HG03280 (cell line): ENCODE data around the gene DLX3.
A peak's percentile ranks its signal among the peaks of the same experiment; 100 is the strongest.

Experiments
- ATAC-seq: cut with Tn5 transposase; IDR thresholded peaks from one replicate; pipeline ENCODE4 v1.9.1; 2021; ENCODE audit warnings: mild to moderate bottlenecking, moderate library complexity; ENCODE audit not compliant: unreplicated experiment

The DLX3 gene

DNA sequence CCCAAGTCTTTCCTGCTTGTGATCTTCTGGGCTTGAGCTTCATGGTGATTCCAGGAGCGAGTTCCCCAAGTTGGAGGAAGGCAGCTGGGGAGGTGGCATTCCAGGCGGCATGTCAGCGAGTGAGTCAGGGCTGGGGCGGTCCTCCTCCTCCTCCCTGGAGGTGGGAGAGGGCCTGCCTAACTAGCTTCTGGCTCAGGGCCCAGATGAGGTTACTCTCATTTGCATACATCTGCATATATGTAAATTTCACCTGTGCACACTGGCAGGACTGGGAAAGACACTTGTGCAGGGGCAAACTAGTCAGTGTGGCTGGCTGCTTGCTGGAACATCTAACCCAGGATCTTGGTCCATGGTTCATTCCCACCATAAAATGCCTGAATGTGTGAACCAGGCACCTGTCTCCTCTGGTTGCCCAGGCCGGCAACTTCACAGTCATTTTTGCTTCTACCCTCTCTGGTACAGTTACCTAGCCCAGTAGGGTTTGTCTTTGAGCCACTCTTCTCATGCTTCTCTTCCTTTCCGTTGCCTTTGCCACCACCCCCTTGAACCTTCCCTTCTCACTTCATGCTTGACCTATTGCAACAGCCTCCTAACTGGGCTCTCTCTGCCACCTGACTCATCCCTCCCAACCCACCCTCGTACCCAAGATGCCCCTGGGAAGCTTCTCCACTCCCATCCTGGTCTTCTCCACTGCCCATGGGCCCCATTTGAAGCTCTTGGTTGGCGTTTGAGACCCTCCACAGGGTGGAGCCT, 35.7 kb downstream of the DLX3 start:
- no peak for ATAC-seq

DNA sequence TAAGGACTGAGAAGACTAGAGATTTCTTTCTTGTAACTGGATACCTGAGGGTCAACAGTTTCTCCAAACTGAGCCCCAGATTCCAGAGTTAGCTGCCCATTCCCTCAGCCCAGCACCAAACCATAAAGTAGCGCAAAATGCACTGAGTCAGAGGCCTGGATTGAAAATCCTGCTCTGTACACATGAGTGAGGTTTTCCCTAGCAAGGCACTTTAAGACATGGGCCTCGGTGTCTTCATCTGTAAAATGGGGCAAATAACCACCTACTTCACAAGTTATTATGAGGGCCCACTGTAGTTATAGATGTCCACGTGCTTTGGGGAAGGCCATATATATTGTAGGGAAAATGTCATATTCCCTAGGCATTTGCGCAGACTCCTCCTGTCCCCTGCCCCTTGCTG, 36.3 kb downstream of the DLX3 start:
- no peak for ATAC-seq

DNA sequence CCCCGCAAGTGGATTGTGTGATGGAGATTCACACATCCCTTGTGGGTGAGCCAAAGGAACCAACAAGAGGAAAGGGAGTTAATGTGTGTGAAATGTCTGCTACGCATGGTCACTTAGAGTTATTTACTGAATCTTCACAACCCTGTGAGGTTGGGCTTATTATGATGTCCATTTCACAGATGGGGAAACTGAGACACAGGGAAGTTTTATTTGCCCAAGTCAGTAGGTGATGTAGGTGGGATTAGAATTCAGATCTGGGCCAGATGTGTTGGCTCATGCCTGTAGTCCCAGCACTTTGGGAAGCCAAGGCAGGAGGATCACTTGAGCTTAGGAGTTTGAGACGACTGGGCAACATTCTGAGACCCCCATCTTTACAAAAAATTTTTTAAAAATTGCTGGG, 37.7 kb downstream of the DLX3 start:
- ATAC-seq = no peak

DNA sequence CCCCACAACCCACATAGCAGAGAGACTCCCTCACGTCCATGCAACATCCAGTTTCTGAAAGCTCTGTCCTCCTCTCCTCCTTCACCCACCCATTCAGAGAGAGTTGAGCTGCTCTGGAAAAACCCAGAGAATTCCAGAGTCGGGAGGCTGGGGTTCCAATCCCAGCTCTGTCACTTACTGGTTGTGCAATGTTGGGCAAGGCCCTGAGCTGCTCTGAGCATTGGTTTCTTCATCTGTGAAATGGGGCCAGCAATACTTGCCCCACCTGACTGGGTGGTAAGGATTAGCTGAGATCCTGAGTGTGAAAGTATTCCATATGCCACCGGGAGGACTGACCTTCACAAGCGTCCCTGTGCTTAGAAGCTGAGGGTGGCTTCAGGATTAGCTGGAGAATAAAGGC, 38.2 kb downstream of the DLX3 start:
- ATAC-seq = no peak

DNA sequence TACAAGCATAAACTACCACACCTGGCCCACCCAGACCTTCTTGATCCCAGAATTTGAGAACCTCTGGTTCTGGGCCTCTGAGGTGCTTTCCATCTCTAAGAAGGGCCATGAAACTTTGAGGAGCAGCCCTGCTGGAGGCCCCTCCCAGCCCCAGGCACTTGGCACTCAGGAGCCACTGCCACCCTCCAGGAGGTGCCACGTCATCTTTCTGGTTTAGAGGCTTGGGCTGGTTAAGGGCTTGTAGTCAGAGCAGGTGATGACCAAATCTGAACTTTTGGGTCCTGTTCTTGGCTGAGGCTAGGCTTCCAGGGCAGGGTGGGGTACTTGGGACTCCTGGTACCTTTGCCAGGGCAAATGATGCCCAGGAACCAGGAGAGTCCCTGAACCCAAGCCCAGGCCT, 39.9 kb downstream of the DLX3 start:
- ATAC-seq = no peak

DNA sequence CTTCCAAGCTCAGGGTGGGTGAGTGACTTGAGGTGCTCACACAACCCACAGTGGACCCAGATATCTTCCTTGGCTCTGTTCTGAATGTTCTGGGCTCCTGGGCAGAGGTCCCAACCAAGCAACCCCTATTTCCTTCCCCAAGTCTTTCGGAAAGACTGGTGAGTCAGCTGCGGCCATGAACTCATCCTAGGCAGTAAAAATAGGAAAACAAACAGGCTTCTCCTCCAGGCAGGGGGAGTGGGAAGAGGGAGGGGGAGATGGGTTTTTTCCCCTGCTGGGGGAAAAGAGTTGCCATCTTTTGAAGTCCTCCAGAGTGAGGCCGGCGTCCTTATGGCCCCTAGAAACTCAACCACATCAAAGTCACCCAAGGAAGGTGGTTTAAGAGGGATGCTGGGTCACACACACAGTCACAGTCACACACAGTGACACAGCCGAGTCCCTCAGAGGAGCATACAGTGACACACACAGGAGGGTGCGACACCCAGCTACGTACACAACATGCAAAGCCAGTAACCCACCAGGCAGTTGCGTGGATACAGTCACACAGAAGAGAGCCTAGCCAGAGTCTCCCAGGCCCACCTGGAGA, 42.0 kb downstream of the DLX3 start:
- ATAC-seq = no peak

DNA sequence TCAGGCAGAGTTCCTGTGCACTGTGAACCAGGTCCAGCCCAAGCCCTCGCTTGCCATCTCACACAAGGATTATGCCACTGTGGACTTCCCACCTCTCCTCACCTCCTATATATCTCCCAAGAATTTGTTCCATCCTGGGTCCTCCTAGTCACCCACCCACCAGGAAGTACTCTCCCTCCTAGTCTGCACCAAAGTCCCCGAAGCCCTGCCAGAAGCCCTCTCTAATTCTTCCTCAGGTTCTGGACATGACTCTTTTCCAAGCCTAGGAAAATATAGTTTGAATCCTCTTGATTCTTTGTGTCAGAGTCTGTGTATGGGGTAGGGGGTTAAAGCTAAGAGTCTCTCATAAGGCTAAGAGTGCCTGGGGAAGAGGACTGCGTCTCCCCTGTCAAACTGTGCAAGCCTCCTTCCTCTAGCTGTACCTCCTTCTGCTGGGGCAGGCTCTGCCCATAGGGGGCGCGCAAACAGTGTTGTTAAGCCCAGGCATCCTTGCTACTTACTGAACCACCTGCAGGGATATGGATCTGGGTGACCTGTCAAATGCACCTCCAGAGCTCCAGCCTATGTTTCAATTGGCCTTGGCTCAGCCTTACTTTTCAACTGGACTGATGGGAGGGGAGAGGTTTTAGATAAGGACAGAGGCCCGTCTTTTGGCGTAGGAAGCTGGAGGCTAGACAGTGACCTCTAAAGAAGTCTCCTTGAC, 42.7 kb downstream of the DLX3 start:
- peak; percentile 54 for ATAC-seq

DNA sequence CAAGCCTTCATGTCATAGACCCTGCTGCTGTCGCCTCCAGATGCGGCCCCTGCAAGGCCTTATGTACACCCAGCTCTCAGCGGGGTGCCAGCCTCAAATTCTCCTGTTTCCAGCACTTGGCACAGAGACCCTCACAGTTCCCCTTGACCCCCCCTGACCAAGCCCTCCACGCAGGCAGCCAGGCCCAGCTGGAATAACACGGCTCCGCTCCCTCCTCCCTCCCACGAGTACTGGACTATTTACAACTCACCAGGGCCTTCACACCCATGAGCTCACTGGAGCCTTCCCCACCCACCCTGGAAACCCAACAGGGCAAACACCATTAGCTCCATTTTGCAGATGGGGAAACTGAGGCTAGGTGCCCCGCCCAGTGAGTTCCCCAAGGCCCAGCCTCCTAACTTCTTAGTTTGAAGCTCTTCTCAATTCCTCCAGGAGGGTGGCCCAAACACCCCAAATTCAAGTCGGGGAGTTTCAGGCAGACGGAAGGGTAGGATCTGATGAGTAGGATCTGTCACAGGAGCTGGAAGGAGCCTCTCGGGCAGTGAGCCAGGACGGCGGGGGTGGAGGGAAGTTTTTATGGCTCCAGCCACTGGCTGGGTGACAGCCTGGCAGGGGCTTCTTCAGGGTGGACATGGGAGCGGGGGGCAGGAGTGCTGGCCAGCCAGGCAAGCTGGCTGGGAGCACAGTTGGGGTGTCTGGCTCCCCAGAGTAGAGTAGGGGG, 43.5 kb downstream of the DLX3 start:
- ATAC-seq = no peak

DNA sequence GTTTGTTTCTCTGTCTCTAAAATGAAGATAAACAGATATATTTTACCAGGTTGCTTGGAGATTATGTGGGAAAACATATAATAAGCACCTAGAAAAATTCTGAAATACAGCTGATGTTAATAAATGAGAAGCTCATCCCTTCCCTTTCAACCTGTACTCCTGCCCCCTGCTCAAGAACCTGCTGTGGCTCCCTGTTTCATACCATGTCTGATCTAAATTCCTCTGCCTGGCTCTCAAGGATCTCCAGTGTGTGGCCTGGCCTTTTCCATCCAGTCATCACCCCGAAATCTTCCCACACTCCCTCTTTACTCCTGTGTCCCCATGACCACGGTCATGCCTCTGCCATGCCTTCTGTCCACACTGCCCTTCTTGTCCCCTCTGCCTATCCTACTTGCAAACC, 45.4 kb downstream of the DLX3 start:
- ATAC-seq = no peak

DNA sequence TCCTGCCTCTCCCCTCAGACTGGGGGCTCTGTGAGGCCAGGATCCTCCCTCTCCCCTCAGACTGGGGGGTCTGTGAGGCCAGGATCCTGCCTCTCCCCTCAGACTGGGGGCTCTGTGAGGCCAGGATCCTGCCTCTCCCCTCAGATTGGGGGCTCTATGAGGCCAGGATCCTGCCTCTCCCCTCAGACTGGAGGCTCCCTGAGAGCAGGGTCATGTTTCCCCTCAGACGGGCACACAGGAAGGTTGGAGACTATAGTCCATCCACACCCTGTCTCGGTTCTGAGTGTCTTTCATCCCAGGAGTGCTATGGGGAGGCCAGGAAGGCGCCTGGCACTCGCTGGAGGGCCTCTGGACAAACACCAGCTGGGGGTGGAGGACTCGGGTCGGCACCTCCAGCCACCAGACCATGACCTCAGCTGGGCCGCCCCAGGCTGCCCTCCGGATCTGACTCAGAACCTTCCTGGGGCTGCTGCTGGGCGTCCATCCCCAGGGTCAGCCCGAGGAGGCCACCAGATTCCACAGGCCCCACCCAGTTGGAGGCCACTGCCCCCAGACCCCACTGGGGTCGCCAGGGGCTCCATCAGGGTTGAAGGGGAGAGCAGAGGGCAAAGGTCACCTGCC, 48.0 kb downstream of the DLX3 start:
- no peak for ATAC-seq

DNA sequence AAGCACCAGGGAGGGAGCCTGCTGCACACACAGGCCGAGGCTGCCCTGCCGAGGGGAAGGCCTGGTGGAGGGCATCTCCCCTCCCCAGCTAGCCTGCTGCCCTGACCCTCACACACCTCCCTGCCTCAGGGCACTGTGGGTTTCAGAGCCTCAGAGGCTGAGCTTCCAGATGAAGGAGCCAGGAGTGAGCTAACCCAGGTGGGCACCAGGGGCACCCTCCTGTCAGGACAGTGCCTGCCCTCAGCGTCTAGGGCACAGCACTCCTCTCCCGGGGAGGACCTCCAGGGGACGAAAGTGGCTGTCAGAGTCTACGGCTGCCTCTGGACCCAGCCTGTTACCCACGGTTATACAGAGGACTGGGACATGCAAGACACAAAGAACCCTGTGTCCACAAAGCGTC, 48.8 kb downstream of the DLX3 start:
- ATAC-seq = no peak

DNA sequence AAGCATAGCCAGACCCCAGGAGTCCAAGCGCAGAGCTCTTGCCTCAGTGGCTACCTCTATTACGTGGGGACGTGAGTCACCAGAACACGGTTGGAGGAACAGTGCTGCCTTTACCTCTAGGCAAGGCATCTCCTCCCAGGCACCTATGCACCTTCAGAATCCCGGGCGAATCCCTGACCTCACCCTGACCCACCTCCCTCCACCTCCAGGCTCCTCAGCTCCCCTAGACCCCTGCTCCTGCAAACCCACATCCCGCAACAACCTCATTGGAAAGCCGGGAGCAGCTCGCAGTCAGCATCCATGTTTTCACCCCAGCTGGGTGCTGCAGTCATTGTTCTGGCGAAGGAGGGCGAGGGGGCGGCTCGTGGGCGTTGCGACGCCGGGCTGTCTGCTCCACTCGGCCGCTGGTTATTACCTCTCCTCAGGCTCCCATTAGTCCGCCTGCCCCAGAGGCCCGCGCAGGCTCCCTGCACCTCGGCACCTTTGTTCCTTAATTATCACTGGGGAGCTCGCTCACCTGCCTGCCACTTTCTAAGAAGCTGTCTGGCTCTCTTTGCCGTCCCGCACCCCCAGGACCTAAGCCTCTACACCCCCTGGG, 50.7 kb downstream of the DLX3 start:
- no peak for ATAC-seq

DNA sequence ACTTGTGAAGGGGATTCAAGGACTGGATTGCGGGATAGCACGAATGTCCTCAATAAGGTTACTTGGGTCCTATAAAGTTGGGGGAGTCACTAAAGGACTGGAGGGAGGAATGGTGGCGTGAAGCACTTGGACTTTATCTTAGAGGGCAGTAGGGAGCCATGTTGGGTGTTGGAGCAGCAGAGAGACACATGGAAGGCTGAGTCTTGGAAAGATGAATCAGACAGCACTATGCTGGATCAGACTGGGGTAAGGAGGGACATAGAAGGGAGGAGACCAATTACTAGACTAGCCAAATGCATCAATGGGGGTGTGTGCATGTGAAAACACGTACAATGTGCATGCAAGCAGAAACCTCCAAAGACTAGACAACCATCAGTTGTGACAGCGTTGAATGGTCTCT, 52.1 kb downstream of the DLX3 start:
- no peak for ATAC-seq

DNA sequence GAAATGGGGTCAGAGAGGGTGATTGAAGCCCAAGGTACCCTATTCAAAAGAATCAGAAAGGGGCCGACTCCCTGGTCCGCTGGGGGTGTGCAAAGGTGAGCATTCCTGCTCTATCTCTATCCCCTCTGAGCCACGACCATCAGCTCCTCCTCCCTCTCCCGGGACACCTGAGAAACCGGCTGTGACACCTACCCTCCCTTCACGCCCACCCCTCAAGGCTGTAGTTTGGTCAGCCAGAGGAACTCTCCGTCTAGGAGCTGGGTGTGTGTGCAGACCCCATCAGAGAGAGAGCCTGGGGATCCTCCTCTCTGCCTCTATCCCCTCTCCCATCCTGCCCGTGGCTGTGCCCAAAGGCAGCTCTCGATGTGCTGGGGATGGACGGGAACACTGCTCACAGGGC, 53.6 kb downstream of the DLX3 start:
- ATAC-seq = no peak
